Measurements from ENCODE around the gene ATP2B3.

ATP2B3 gene

GRCh38 chrX:153600032-153600373 lies 82.6 kb downstream of the ATP2B3 start:
- TF ChIP-seq REST (IDR thresholded peaks at IDR 0.05; ENCODE audit: insufficient read depth in 1 of 2, low read depth in 2 of 2, low read length in 2 of 2) (no peak), FOXP2 (optimal IDR thresholded peaks at IDR 0.05; ENCODE audit: borderline replicate concordance, extremely low read depth, extremely low read length, insufficient read depth) (no peak), POLR2AphosphoS5 (IDR thresholded peaks at IDR 0.05; ENCODE audit: low read depth, low read length) (no peak), SIN3A (IDR thresholded peaks at IDR 0.05; ENCODE audit: borderline replicate concordance, insufficient read depth, low read length) (no peak), TAF1 (IDR thresholded peaks at IDR 0.05; ENCODE audit: borderline replicate concordance, insufficient read depth, low read length) (no peak)

- TF ChIP-seq TAF1 (IDR thresholded peaks at IDR 0.05; ENCODE audit: borderline replicate concordance, insufficient read depth, low read length) (no peak), FOXP2 (optimal IDR thresholded peaks at IDR 0.05; ENCODE audit: borderline replicate concordance, extremely low read depth, extremely low read length, insufficient read depth) (no peak)
Observed at GRCh38 chrX:153600921-153601320, 83.5 kb downstream of the ATP2B3 start.

DNA sequence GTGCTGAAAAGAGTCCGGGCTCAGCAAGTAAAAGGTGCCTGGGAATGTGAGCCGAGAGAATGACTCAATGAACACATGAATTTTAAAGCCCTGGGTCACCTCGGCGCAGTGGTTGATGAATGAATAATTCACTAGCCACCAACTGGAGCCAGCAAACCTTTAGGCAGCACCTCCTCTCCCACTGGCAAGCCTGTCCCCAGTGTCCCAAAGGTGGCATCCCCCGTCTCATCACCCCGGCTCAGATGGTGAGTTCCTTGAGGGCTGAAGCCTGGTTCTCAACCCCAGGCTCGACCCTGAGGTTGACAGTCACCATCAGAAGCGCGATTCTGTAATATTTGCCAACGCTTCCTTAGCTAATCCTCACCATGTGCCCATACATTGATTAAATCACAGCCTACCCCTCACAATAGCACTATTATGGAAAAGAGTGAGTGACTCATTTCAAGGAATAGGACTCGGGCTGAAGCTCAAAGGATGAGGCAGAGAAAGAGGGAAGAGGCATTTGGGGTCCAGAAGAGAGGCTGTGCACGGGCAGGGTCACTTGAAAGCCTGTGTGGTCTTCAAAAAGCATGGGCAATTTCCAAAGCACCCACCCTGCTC lies 84.2 kb downstream of the ATP2B3 start:
- TF ChIP-seq POLR2AphosphoS5 (IDR thresholded peaks at IDR 0.05; ENCODE audit: low read depth, low read length) (no peak), TAF1 (IDR thresholded peaks at IDR 0.05; ENCODE audit: borderline replicate concordance, insufficient read depth, low read length) (no peak), REST (IDR thresholded peaks at IDR 0.05; ENCODE audit: insufficient read depth in 1 of 2, low read depth in 2 of 2, low read length in 2 of 2) (no peak), FOXP2 (optimal IDR thresholded peaks at IDR 0.05; ENCODE audit: borderline replicate concordance, extremely low read depth, extremely low read length, insufficient read depth) (no peak), SIN3A (IDR thresholded peaks at IDR 0.05; ENCODE audit: borderline replicate concordance, insufficient read depth, low read length) (no peak)

DNA sequence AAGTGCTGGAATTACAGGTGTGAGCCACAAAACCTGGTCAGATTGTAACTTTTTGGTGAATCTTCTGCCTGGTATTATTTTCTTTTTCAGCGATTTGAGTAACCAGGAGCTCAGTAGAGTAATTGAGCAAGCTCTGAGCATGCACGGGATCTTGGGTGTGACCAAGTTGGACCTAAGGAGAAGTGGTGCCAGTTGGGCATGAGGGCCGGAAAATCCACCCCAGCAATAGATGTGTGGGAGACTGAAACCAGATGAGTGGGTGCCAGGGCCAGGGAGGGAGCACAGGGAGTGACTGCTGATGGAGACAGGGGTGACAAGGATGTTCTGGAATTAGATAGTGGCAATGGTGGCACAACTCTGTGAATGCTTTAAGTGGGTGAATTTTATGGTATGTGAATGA lies 85.2 kb downstream of the ATP2B3 start:
- no peak for TF ChIP-seq TAF1 (IDR thresholded peaks at IDR 0.05; ENCODE audit: borderline replicate concordance, insufficient read depth, low read length)
- TF ChIP-seq POLR2AphosphoS5 (IDR thresholded peaks at IDR 0.05; ENCODE audit: low read depth, low read length): no peak
- no peak for TF ChIP-seq REST (IDR thresholded peaks at IDR 0.05; ENCODE audit: insufficient read depth in 1 of 2, low read depth in 2 of 2, low read length in 2 of 2)
- no peak for TF ChIP-seq FOXP2 (optimal IDR thresholded peaks at IDR 0.05; ENCODE audit: borderline replicate concordance, extremely low read depth, extremely low read length, insufficient read depth)
- TF ChIP-seq SIN3A (IDR thresholded peaks at IDR 0.05; ENCODE audit: borderline replicate concordance, insufficient read depth, low read length): no peak

DNA sequence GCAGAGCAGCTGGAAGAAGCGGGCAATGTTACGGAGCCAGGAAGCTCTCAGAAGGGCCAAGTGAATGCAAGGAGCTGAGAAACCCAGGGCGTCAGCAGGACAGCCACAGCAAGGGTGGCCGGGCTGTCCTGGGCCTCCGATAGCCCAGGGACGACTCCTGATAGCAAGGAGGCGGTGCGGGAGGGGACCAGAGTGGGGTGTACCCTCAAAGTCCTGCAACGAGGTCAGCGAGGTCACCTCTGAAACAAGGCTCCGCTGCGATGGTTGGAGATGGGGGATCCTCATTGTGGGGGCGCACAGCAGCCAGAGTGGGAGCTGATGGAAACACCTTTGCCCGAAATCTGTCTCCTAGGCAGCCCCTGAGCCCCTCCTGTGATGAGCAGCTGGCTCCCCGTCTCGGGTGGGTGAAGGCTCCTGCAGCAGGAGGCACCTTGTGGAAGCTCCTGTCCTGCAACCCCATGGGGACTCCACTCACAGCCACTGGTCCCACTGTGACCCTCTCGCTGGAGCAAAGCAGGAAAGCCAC lies 85.8 kb downstream of the ATP2B3 start:
- TF ChIP-seq FOXP2 (optimal IDR thresholded peaks at IDR 0.05; ENCODE audit: borderline replicate concordance, extremely low read depth, extremely low read length, insufficient read depth) (no peak), POLR2AphosphoS5 (IDR thresholded peaks at IDR 0.05; ENCODE audit: low read depth, low read length) (no peak), SIN3A (IDR thresholded peaks at IDR 0.05; ENCODE audit: borderline replicate concordance, insufficient read depth, low read length) (no peak), TAF1 (IDR thresholded peaks at IDR 0.05; ENCODE audit: borderline replicate concordance, insufficient read depth, low read length) (no peak), REST (IDR thresholded peaks at IDR 0.05; ENCODE audit: insufficient read depth in 1 of 2, low read depth in 2 of 2, low read length in 2 of 2) (no peak)

All from PFSK-1 (cell line).